SK-N-SH (cell line): ENCODE results near the gene DIPK1A. TPM values are rescaled to one million over a fixed set of nuclear protein-coding genes. Genes with fewer than 3 reads are reported as not detected.

ENCODE experiments used
- CTCF ChIA-PET: fragments of 300-600, 350-600 bp; formaldehyde crosslinking; extraction: SDS; loops from one replicate; lab custom pipeline; 2021; lab: Yijun Ruan, JAX
- POLR2A ChIA-PET: fragments of 350-600 bp; sonication (Branson Sonifier 250); formaldehyde crosslinking; extraction: SDS; loops from one replicate; lab custom pipeline; 2020; ENCODE audit warnings: antibody characterized with exemption, inconsistent platforms; lab: Yijun Ruan, JAX
- DNase-seq: peaks from one replicate; pipeline ENCODE4 v3.0.0; 2012
- H2AFZ ChIP-seq: fragments of 200-600 bp; sonication (generic); 2 replicates; pipeline ENCODE4 v1.8.1; 2016; ENCODE audit warnings: antibody characterized with exemption, mild to moderate bottlenecking, low read depth
- H3F3A ChIP-seq: fragments of 200-600 bp; sonication (generic); replicated peaks from 2 replicates; pipeline ENCODE3; 2016; ENCODE audit warnings: antibody characterized with exemption, mild to moderate bottlenecking; ENCODE audit not compliant: insufficient read depth
- H3K27ac ChIP-seq, 2 experiments: fragments of 200-500 bp in 1 of 2; fragments of 200-600 bp in 1 of 2; sonication (Bioruptor generic) in 1 of 2; sonication (generic), shearing (Covaris generic) in 1 of 2; 2 replicates each; pipeline versions ENCODE4 v1.5.1 to v1.6.1; 2014 to 2016; ENCODE audit warnings: low read depth in 2 of 2, inconsistent platforms in 1 of 2, low read length in 1 of 2, mild to moderate bottlenecking in 1 of 2, mixed read lengths in 1 of 2
- H3K27me3 ChIP-seq: fragments of 200-600 bp; sonication (generic), shearing (Covaris generic); 2 replicates; pipeline ENCODE4 v1.6.1; 2016; ENCODE audit warnings: mixed run types; ENCODE audit not compliant: insufficient read depth
- H3K36me3 ChIP-seq, 2 experiments: fragments of 200-500 bp in 1 of 2; fragments of 200-600 bp in 1 of 2; sonication (Bioruptor generic) in 1 of 2; sonication (generic) in 1 of 2; replicated peaks in 1 of 2; 2 replicates each; pipeline versions ENCODE3 to v1.5.1; 2014 to 2016; ENCODE audit warnings: low read length in 1 of 2, mild to moderate bottlenecking in 1 of 2; ENCODE audit not compliant: insufficient read depth in 2 of 2, control insufficient read depth in 1 of 2
- H3K4me1 ChIP-seq, 2 experiments: fragments of 200-500 bp in 1 of 2; fragments of 200-600 bp in 1 of 2; sonication (Bioruptor generic) in 1 of 2; sonication (generic), shearing (Covaris generic) in 1 of 2; 2 replicates each; pipeline versions ENCODE4 v1.5.1 to v1.6.1; 2014 to 2016; ENCODE audit warnings: low read depth in 1 of 2, low read length in 1 of 2, mixed run types in 1 of 2; ENCODE audit not compliant: insufficient read depth in 2 of 2, control insufficient read depth in 1 of 2
- H3K4me2 ChIP-seq: fragments of 200-600 bp; sonication (generic), shearing (Covaris generic); 2 replicates; pipeline ENCODE4 v1.6.1; 2017; ENCODE audit warnings: mixed run types
- H3K4me3 ChIP-seq, 2 experiments: fragments of 200-500 bp in 1 of 2; fragments of 200-600 bp in 1 of 2; sonication (Bioruptor generic) in 1 of 2; sonication (generic), shearing (Covaris generic) in 1 of 2; 2 replicates each; pipeline versions ENCODE4 v1.5.1 to v1.8.1; 2014 to 2016; ENCODE audit warnings: low read depth in 2 of 2, inconsistent platforms in 1 of 2, low read length in 1 of 2, mild to moderate bottlenecking in 1 of 2, mixed read lengths in 1 of 2, moderate library complexity in 1 of 2
- H3K79me2 ChIP-seq: fragments of 200-600 bp; sonication (generic); 2 replicates; pipeline ENCODE4 v1.8.1; 2017; ENCODE audit warnings: mild to moderate bottlenecking; ENCODE audit not compliant: insufficient read depth
- H3K9ac ChIP-seq: fragments of 200-600 bp; sonication (generic); 2 replicates; pipeline ENCODE4 v1.6.1; 2017; ENCODE audit warnings: mixed run types
- H3K9me2 ChIP-seq: fragments of 200-600 bp; sonication (generic); 2 replicates; pipeline ENCODE4 v1.6.1; 2017; ENCODE audit warnings: mixed run types
- H3K9me3 ChIP-seq: fragments of 200-600 bp; sonication (generic); 2 replicates; pipeline ENCODE4 v1.6.1; 2017; ENCODE audit warnings: mixed run types, mild to moderate bottlenecking, moderate library complexity
- H4K20me1 ChIP-seq: fragments of 200-600 bp; sonication (generic); 2 replicates; pipeline ENCODE4 v1.6.1; 2017; ENCODE audit warnings: mild to moderate bottlenecking, mixed run types; ENCODE audit not compliant: insufficient read depth
- CHD2 ChIP-seq: fragments of 150-350 bp; IDR thresholded peaks from 2 replicates; pipeline ENCODE4 v1.6.1; 2018; ENCODE audit warnings: low read length; ENCODE audit not compliant: partially characterized antibody
- CTCF ChIP-seq: fragments of 200-600 bp; sonication (generic); IDR thresholded peaks from 2 replicates; pipeline ENCODE4 v1.6.1; 2017; ENCODE audit warnings: antibody characterized with exemption, mild to moderate bottlenecking, moderate library complexity
- ELF1 ChIP-seq: IDR thresholded peaks from 2 replicates; pipeline ENCODE4 v1.4.0; 2012
- EP300 ChIP-seq, 2 experiments: IDR thresholded peaks; 2 replicates each; pipeline versions ENCODE4 v1.4.0 to v1.6.1; 2012; ENCODE audit warnings: borderline replicate concordance in 1 of 2, low read depth in 1 of 2, low read length in 1 of 2
- FOSL2 ChIP-seq: IDR thresholded peaks from 2 replicates; pipeline ENCODE4 v1.4.0; 2012; ENCODE audit warnings: low read depth, mild to moderate bottlenecking, moderate library complexity, borderline replicate concordance
- FOXJ3 ChIP-seq: sonication (generic); formaldehyde crosslinking; IDR thresholded peaks from 2 replicates; pipeline ENCODE4 v1.5.1; 2020; ENCODE audit warnings: mild to moderate bottlenecking, missing genetic modification reagents
- GATA2 ChIP-seq: sonication (generic); formaldehyde crosslinking; IDR thresholded peaks from 2 replicates; pipeline ENCODE4 v1.5.0; 2020; ENCODE audit warnings: mild to moderate bottlenecking, missing genetic modification reagents
- JUND ChIP-seq: IDR thresholded peaks from 2 replicates; pipeline ENCODE4 v1.4.0; 2012
- MAX ChIP-seq: IDR thresholded peaks from 2 replicates; pipeline ENCODE4 v1.4.0; 2012; ENCODE audit warnings: low read depth
- MEF2A ChIP-seq: IDR thresholded peaks from 2 replicates; pipeline ENCODE4 v1.4.0; 2012; ENCODE audit warnings: low read depth, borderline replicate concordance
- MXI1 ChIP-seq: IDR thresholded peaks from 2 replicates; pipeline ENCODE4 v1.6.1; 2012; ENCODE audit warnings: mild to moderate bottlenecking, low read depth, low read length, improper control_type of control experiment
- NFIC ChIP-seq: IDR thresholded peaks from 2 replicates; pipeline ENCODE4 v1.4.0; 2012; ENCODE audit warnings: borderline replicate concordance
- PBX3 ChIP-seq: IDR thresholded peaks from 2 replicates; pipeline ENCODE4; 2012
- POLR2AphosphoS5 ChIP-seq: IDR thresholded peaks from 2 replicates; pipeline ENCODE4 v1.6.1; 2012; ENCODE audit warnings: low read depth, low read length
- REST ChIP-seq: IDR thresholded peaks from 2 replicates; pipeline ENCODE4 v1.6.1; 2012; ENCODE audit warnings: mild to moderate bottlenecking, low read depth, low read length, moderate library complexity
- RFX5 ChIP-seq: IDR thresholded peaks from 2 replicates; pipeline ENCODE4 v1.6.1; 2012; ENCODE audit warnings: mild to moderate bottlenecking, improper control_type of control experiment, low read length
- SIN3A ChIP-seq: IDR thresholded peaks from 2 replicates; pipeline ENCODE4 v1.6.1; 2012; ENCODE audit warnings: low read depth, mild to moderate bottlenecking, low read length, moderate library complexity, borderline replicate concordance
- SMC3 ChIP-seq: IDR thresholded peaks from 2 replicates; pipeline ENCODE4 v1.6.1; 2012; ENCODE audit warnings: low read depth, low read length, improper control_type of control experiment
- TAF1 ChIP-seq: IDR thresholded peaks from 2 replicates; pipeline ENCODE4 v1.6.1; 2012; ENCODE audit warnings: low read depth, mild to moderate bottlenecking, low read length, moderate library complexity, borderline replicate concordance
- TCF12 ChIP-seq: IDR thresholded peaks from 2 replicates; pipeline ENCODE4 v1.4.0; 2012
- TEAD4 ChIP-seq: IDR thresholded peaks from 2 replicates; pipeline ENCODE4 v1.4.0; 2012; ENCODE audit warnings: mild to moderate bottlenecking, borderline replicate concordance; ENCODE audit not compliant: insufficient read depth
- USF2 ChIP-seq: fragments of 150-350 bp; IDR thresholded peaks from 2 replicates; pipeline ENCODE4 v1.6.1; 2017; ENCODE audit warnings: antibody characterized with exemption, low read length, low read depth, borderline replicate concordance
- WGBS: methylation state at CpG from one replicate; pipeline ENCODE4 v1.1.6; 2017; ENCODE audit warnings: low lambda C conversion rate; 5-methylcytosine and 5-hydroxymethylcytosine counted together
- polyA plus RNA-seq, 3 experiments: library from polyadenylated mRNA; depleted of rRNA; stranded (reverse); fragments of >200 nt; gene quantifications; 2 replicates each; pipeline ENCODE4 v1.2.3, GENCODE V29; 2012

The DIPK1A gene
- polyA plus RNA-seq, 1 of the 3 experiments (the other 2 are of a cell fraction): 3.4 TPM

- 13% methylated on average over 5 of the region's 5 CpGs for WGBS
- no peaks in the 10 kb centered on the region for H3K9me2 ChIP-seq
- POLR2A ChIA-PET: interaction anchor here (1.4 kb wide), 1 partner anchor 26 kb away, joined by 3 read pairs; no protein-coding TSS in a partner anchor
- H3K9ac ChIP-seq: no peak overlapping the region; the same call in 1 of the 2 replicates
- H3F3A ChIP-seq: peaks cover 14% of the 10 kb centered on the region
- peak overlapping the region; percentile 65 to 85 for H3K27ac ChIP-seq
- no peaks in the 10 kb centered on the region for H3K9me3 ChIP-seq
- H3K27me3 ChIP-seq: no peaks in the 10 kb centered on the region
- H3K79me2 ChIP-seq: peaks cover 4% of the 10 kb centered on the region; the same call in 1 of the 2 replicates
- no peak overlapping the region for H2AFZ ChIP-seq
- peak; percentile 46 for DNase-seq
- H4K20me1 ChIP-seq: no peaks in the 10 kb centered on the region
- H3K36me3 ChIP-seq: no peaks in the 10 kb centered on the region
- H3K4me1 ChIP-seq: peaks cover 18 to 31% of the 10 kb centered on the region in 2 experiments; a peak in 3 of 4 replicates
- CTCF ChIA-PET: interaction anchor here (1.1 to 3.5 kb wide), 7 partner anchors 9 to 76 kb away, joined by 3 to 21 read pairs (median 4); partner anchors contain the start of gene DIPK1A
- peak overlapping the region; percentile 63 for H3K4me2 ChIP-seq
- H3K4me3 ChIP-seq: no peak overlapping the region
- TF ChIP-seq TCF12: peak; percentile 99
- TF ChIP-seq MEF2A: peak; percentile 86
- 0 out of 2 replicates have a peak, but pooled peaks have one; percentile 47 for TF ChIP-seq TAF1
- TF ChIP-seq MXI1: no peak
- TF ChIP-seq GATA2 (CRISPR knock-in tag): no peak; the same call in 1 of the 2 replicates
- no peak; the same call in 1 of the 2 replicates for TF ChIP-seq FOXJ3
- TF ChIP-seq EP300 (IDR thresholded peaks at IDR 0.05; ENCODE audit: borderline replicate concordance in 1 of 2, low read depth in 1 of 2, low read length in 1 of 2): peak; percentile 90 to 97
- TF ChIP-seq CTCF: no peak
- TF ChIP-seq PBX3: peak; percentile 99
- peak; percentile 39; the same call in 1 of the 2 replicates for TF ChIP-seq FOSL2
- peak; percentile 98 for TF ChIP-seq SIN3A
- no peak for TF ChIP-seq SMC3
- peak; percentile 34 for TF ChIP-seq CHD2
- TF ChIP-seq ELF1: no peak
- TF ChIP-seq TEAD4: peak; percentile 96
- TF ChIP-seq POLR2AphosphoS5: peak; percentile 96
- peak; percentile 98 for TF ChIP-seq NFIC
- peak; percentile 96 for TF ChIP-seq JUND
- TF ChIP-seq MAX: peak; percentile 76
- no peak for TF ChIP-seq RFX5
- TF ChIP-seq REST: peak; percentile 71
- TF ChIP-seq USF2: no peak
Measured at GRCh38 chr1:92934395-92935378, 26.6 kb downstream of the DIPK1A start.
